ENCODE results near the gene TTC39B.

TTC39B gene

GRCh38 chr9:15137089-15137488, 169.9 kb downstream of the TTC39B start:
- no peak for TF ChIP-seq CTCF (IDR thresholded peaks at IDR 0.05; ENCODE audit: low read depth, low read length)
- no peak overlapping the region for H3K4me3 ChIP-seq (ENCODE audit: low read depth, low read length)

- H3K4me3 ChIP-seq (ENCODE audit: low read depth, low read length), result no peak overlapping the region
- no peak for TF ChIP-seq CTCF (IDR thresholded peaks at IDR 0.05; ENCODE audit: low read depth, low read length)
Observed at GRCh38 chr9:15136646-15137045, 170.4 kb downstream of the TTC39B start.

GRCh38 chr9:15135164-15135792, 171.7 kb downstream of the TTC39B start:
- TF ChIP-seq CTCF (IDR thresholded peaks at IDR 0.05; ENCODE audit: low read depth, low read length), result peak; percentile 95
- no peak overlapping the region; the same call in 1 of the 2 replicates for H3K4me3 ChIP-seq (ENCODE audit: low read depth, low read length)

- H3K4me3 ChIP-seq (ENCODE audit: low read depth, low read length), result no peak overlapping the region
- no peak for TF ChIP-seq CTCF (IDR thresholded peaks at IDR 0.05; ENCODE audit: low read depth, low read length)
Observed at GRCh38 chr9:15133488-15133887, 173.5 kb downstream of the TTC39B start.

- TF ChIP-seq CTCF (IDR thresholded peaks at IDR 0.05; ENCODE audit: low read depth, low read length), result no peak
- no peak overlapping the region for H3K4me3 ChIP-seq (ENCODE audit: low read depth, low read length)
Observed at GRCh38 chr9:15132091-15132490, 174.9 kb downstream of the TTC39B start.

- TF ChIP-seq CTCF (IDR thresholded peaks at IDR 0.05; ENCODE audit: low read depth, low read length), result no peak
- no peak overlapping the region for H3K4me3 ChIP-seq (ENCODE audit: low read depth, low read length)
Observed at GRCh38 chr9:15131094-15131493, 175.9 kb downstream of the TTC39B start.

GRCh38 chr9:15127831-15128230, 179.2 kb downstream of the TTC39B start:
- no peak for TF ChIP-seq CTCF (IDR thresholded peaks at IDR 0.05; ENCODE audit: low read depth, low read length)
- H3K4me3 ChIP-seq (ENCODE audit: low read depth, low read length), result no peak overlapping the region

Data from WI38 (cell line).